Neural cell (in vitro differentiated cells): ENCODE measurements around the gene IMMP2L. TPM values are rescaled to one million over a fixed set of nuclear protein-coding genes. Genes with fewer than 3 reads are reported as not detected.

Experiments used
- H2AFZ ChIP-seq: fragments of 200-600, 300-800 bp; sonication (generic), shearing (Covaris generic); 2 replicates; pipeline ENCODE4 v1.6.0; 2014; ENCODE audit warnings: low read depth, mild to moderate bottlenecking, antibody characterized with exemption, low read length, moderate library complexity
- H3F3A ChIP-seq: fragments of 200-600 bp; shearing (Covaris generic); 2 replicates; pipeline ENCODE4 v1.6.1; 2016; ENCODE audit warnings: mild to moderate bottlenecking, moderate library complexity, mixed read lengths, antibody characterized with exemption, low read length; ENCODE audit not compliant: insufficient read depth, poor library complexity, severe bottlenecking
- H3K27ac ChIP-seq: fragments of 200-600, 300-800 bp; sonication (generic), shearing (Covaris generic); 2 replicates; pipeline ENCODE4 v1.5.1; 2014; ENCODE audit warnings: mild to moderate bottlenecking, low read length, moderate library complexity
- H3K27me3 ChIP-seq: fragments of 300-800, 200-600 bp; sonication (generic), shearing (Covaris generic); 2 replicates; pipeline ENCODE4 v1.6.0; 2014; ENCODE audit warnings: mild to moderate bottlenecking, low read depth, low read length, moderate library complexity; ENCODE audit not compliant: insufficient read depth
- H3K36me3 ChIP-seq: fragments of 300-800, 200-600 bp; sonication (generic), shearing (Covaris generic); 2 replicates; pipeline ENCODE4 v1.5.1; 2014; ENCODE audit warnings: mild to moderate bottlenecking, antibody characterized with exemption, low read length, moderate library complexity; ENCODE audit not compliant: insufficient read depth
- H3K4me2 ChIP-seq: fragments of 300-800, 200-600 bp; sonication (generic), shearing (Covaris generic); 2 replicates; pipeline ENCODE4 v1.6.0; 2014; ENCODE audit warnings: mild to moderate bottlenecking, low read length
- H3K4me3 ChIP-seq: fragments of 300-800, 200-600 bp; sonication (generic), shearing (Covaris generic); 2 replicates; pipeline ENCODE4 v1.5.1; 2014; ENCODE audit warnings: mild to moderate bottlenecking, low read length, moderate library complexity
- H3K79me2 ChIP-seq: fragments of 200-600 bp; shearing (Covaris generic); replicated peaks from 2 replicates; pipeline ENCODE4 v1.6.0; 2014; ENCODE audit warnings: mild to moderate bottlenecking, low read length, moderate library complexity; ENCODE audit not compliant: insufficient read depth
- H3K9ac ChIP-seq: fragments of 300-800, 200-600 bp; sonication (generic), shearing (Covaris generic); 2 replicates; pipeline ENCODE4 v1.6.1; 2016; ENCODE audit warnings: mild to moderate bottlenecking, low read length, mixed read lengths
- H3K9me2 ChIP-seq: fragments of 200-600 bp; shearing (Covaris generic); 2 replicates; pipeline ENCODE4 v1.6.1; 2016; ENCODE audit warnings: mild to moderate bottlenecking, low read length, mixed read lengths; ENCODE audit not compliant: insufficient read depth
- H3K9me3 ChIP-seq: fragments of 200-600, 300-800 bp; sonication (generic), shearing (Covaris generic); 2 replicates; pipeline ENCODE4 v1.6.1; 2016; ENCODE audit warnings: mild to moderate bottlenecking, mixed run types, low read length, moderate library complexity, mixed read lengths
- H4K20me1 ChIP-seq: fragments of 200-600 bp; shearing (Covaris generic); 2 replicates; pipeline ENCODE4 v1.6.1; 2016; ENCODE audit warnings: mild to moderate bottlenecking, mixed run types; ENCODE audit not compliant: insufficient read depth
- CTCF ChIP-seq: fragments of 450-650 bp; IDR thresholded peaks from 2 replicates; pipeline ENCODE4 v1.5.1; 2014; ENCODE audit warnings: antibody characterized with exemption, mild to moderate bottlenecking, moderate library complexity; ENCODE audit not compliant: poor library complexity, severe bottlenecking
- EP300 ChIP-seq: fragments of 450-650 bp; conservative IDR thresholded peaks from 2 replicates; pipeline ENCODE4 v1.6.1; 2014; ENCODE audit warnings: antibody characterized with exemption, mild to moderate bottlenecking, moderate library complexity; ENCODE audit not compliant: poor library complexity, severe bottlenecking
- EZH2 ChIP-seq: fragments of 200-600, 300-800 bp; shearing (Covaris generic), sonication (generic); IDR thresholded peaks from 2 replicates; pipeline ENCODE4 v1.6.1; 2014; ENCODE audit warnings: antibody characterized with exemption, low read length, borderline replicate concordance, mild to moderate bottlenecking; ENCODE audit not compliant: insufficient read depth, poor library complexity, severe bottlenecking
- MXI1 ChIP-seq: fragments of 450-650 bp; conservative IDR thresholded peaks from 2 replicates; pipeline ENCODE4 v1.6.1; 2014; ENCODE audit warnings: antibody characterized with exemption, mild to moderate bottlenecking; ENCODE audit not compliant: poor library complexity, severe bottlenecking
- POLR2AphosphoS5 ChIP-seq: IDR thresholded peaks from 2 replicates; pipeline ENCODE4 v1.6.1; 2012
- RAD21 ChIP-seq: fragments of 450-650 bp; conservative IDR thresholded peaks from 2 replicates; pipeline ENCODE4 v1.6.1; 2014; ENCODE audit warnings: antibody characterized with exemption, mild to moderate bottlenecking, moderate library complexity
- REST ChIP-seq: IDR thresholded peaks from 2 replicates; pipeline ENCODE4 v1.6.1; 2012; ENCODE audit warnings: borderline replicate concordance
- SMC3 ChIP-seq: fragments of 450-650 bp; conservative IDR thresholded peaks from 2 replicates; pipeline ENCODE4 v1.6.1; 2014; ENCODE audit warnings: antibody characterized with exemption, mild to moderate bottlenecking, moderate library complexity; ENCODE audit not compliant: poor library complexity
- TAF1 ChIP-seq: IDR thresholded peaks from 2 replicates; pipeline ENCODE4 v1.6.1; 2012; ENCODE audit warnings: low read depth
- polyA plus RNA-seq: library from polyadenylated mRNA; depleted of rRNA; stranded (reverse); fragments of >200 nt; gene quantifications from 2 replicates; pipeline ENCODE4 v1.2.3, GENCODE V29; 2014

Gene IMMP2L
- polyA plus RNA-seq, 1 donor from 2014 or later: 9.7 TPM

- Histone ChIP-seq H3F3A (no peaks in the 10 kb centered on the region), H3K9me3 (no peaks in the 10 kb centered on the region), H3K4me2 (no peak overlapping the region), H3K27ac (no peak overlapping the region), H3K9ac (no peak overlapping the region), H3K9me2 (no peaks in the 10 kb centered on the region), H4K20me1 (no peaks in the 10 kb centered on the region), H3K79me2 (no peaks in the 10 kb centered on the region), H2AFZ (no peak overlapping the region), H3K4me3 (no peak overlapping the region), H3K27me3 (no peaks in the 10 kb centered on the region), H3K36me3 (no peaks in the 10 kb centered on the region)
- TF ChIP-seq TAF1: no peak
- TF ChIP-seq MXI1: no peak
- no peak for TF ChIP-seq RAD21
- no peak for TF ChIP-seq SMC3
- TF ChIP-seq REST: no peak
- no peak for TF ChIP-seq CTCF
- no peak for TF ChIP-seq EZH2
- no peak for TF ChIP-seq POLR2AphosphoS5
Observed at GRCh38 chr7:110719741-110720140, 842.6 kb downstream of the IMMP2L start.

- Histone ChIP-seq H3F3A (no peaks in the 10 kb centered on the region), H3K27me3 (no peaks in the 10 kb centered on the region), H3K4me3 (no peak overlapping the region), H3K9ac (no peak overlapping the region), H3K9me2 (no peaks in the 10 kb centered on the region), H3K27ac (no peak overlapping the region), H2AFZ (no peak overlapping the region), H3K9me3 (no peaks in the 10 kb centered on the region), H3K4me2 (no peak overlapping the region), H3K36me3 (no peaks in the 10 kb centered on the region), H3K79me2 (no peaks in the 10 kb centered on the region), H4K20me1 (no peaks in the 10 kb centered on the region)
- TF ChIP-seq POLR2AphosphoS5: no peak
- no peak for TF ChIP-seq SMC3
- no peak for TF ChIP-seq REST
- no peak for TF ChIP-seq RAD21
- TF ChIP-seq EP300: no peak
- TF ChIP-seq EZH2: no peak
- TF ChIP-seq CTCF: no peak
Observed at GRCh38 chr7:110718503-110719205, 843.6 kb downstream of the IMMP2L start.
